Mesendoderm (in vitro differentiated cells): ENCODE data around the gene PNKP.

Experiments used
- DNase-seq: peaks from one replicate; pipeline ENCODE4 v3.0.0; 2013
- H2AK5ac ChIP-seq: 2 replicates; pipeline ENCODE4 v1.6.1; 2013; ENCODE audit warnings: low read length, inconsistent platforms
- H2BK120ac ChIP-seq: 2 replicates; pipeline ENCODE4 v1.6.1; 2013; ENCODE audit warnings: low read depth, mild to moderate bottlenecking, low read length, moderate library complexity, mixed read lengths
- H2BK15ac ChIP-seq: replicated peaks from 2 replicates; pipeline ENCODE4 v1.6.1; 2013; ENCODE audit warnings: low read depth, mild to moderate bottlenecking, moderate library complexity
- H2BK5ac ChIP-seq: 2 replicates; pipeline ENCODE4 v1.6.1; 2013; ENCODE audit warnings: low read length, inconsistent platforms
- H3K18ac ChIP-seq: 2 replicates; pipeline ENCODE4 v1.6.1; 2013; ENCODE audit warnings: mild to moderate bottlenecking, low read length, mixed read lengths
- H3K23ac ChIP-seq: one replicate; pipeline ENCODE4 v1.6.1; 2013; ENCODE audit warnings: low read length
- H3K27ac ChIP-seq: 2 replicates; pipeline ENCODE4 v1.5.1; 2013; ENCODE audit warnings: low read depth, mild to moderate bottlenecking, inconsistent platforms, low read length, moderate library complexity
- H3K27me3 ChIP-seq: 2 replicates; pipeline ENCODE4 v1.6.1; 2013; ENCODE audit warnings: low read length, control low read depth, mild to moderate bottlenecking, inconsistent platforms; ENCODE audit not compliant: insufficient read depth, poor library complexity
- H3K36me3 ChIP-seq: 2 replicates; pipeline ENCODE4 v1.6.1; 2013; ENCODE audit warnings: low read length, inconsistent platforms; ENCODE audit not compliant: control insufficient read depth, insufficient read depth
- H3K4ac ChIP-seq: one replicate; pipeline ENCODE4 v1.6.1; 2013; ENCODE audit warnings: low read depth, mild to moderate bottlenecking, low read length, moderate library complexity
- H3K4me1 ChIP-seq: 2 replicates; pipeline ENCODE4 v1.6.1; 2013; ENCODE audit warnings: low read depth, low read length, inconsistent platforms; ENCODE audit not compliant: control insufficient read depth
- H3K4me2 ChIP-seq: 2 replicates; pipeline ENCODE4 v1.6.1; 2013; ENCODE audit warnings: low read length
- H3K4me3 ChIP-seq: 2 replicates; pipeline ENCODE4 v1.5.1; 2013; ENCODE audit warnings: mild to moderate bottlenecking, low read length
- H3K56ac ChIP-seq: one replicate; pipeline ENCODE4 v1.6.1; 2013; ENCODE audit warnings: low read length
- H3K79me1 ChIP-seq: 2 replicates; pipeline ENCODE4 v1.6.1; 2013; ENCODE audit warnings: low read length, inconsistent platforms
- H3K79me2 ChIP-seq: 2 replicates; pipeline ENCODE4 v1.6.1; 2013; ENCODE audit warnings: mild to moderate bottlenecking, low read length; ENCODE audit not compliant: control insufficient read depth, insufficient read depth
- H3K9ac ChIP-seq: 2 replicates; pipeline ENCODE4 v1.6.1; 2013; ENCODE audit warnings: low read length, inconsistent platforms
- H4K5ac ChIP-seq: one replicate; pipeline ENCODE4 v1.6.1; 2013; ENCODE audit warnings: low read length
- H4K8ac ChIP-seq: one replicate; pipeline ENCODE4 v1.6.1; 2013; ENCODE audit warnings: low read depth, mild to moderate bottlenecking, control low read depth, low read length, moderate library complexity
- WGBS: extraction: QIAGEN DNeasy Blood & Tissue Kit; methylation state at CpG from one replicate; pipeline ENCODE4 v1.1.7; 2013; ENCODE audit warnings: low lambda C conversion rate, missing lambda C conversion rate; ENCODE audit not compliant: insufficient coverage; ENCODE audit errors: extremely low coverage; 5-methylcytosine and 5-hydroxymethylcytosine counted together

The PNKP gene

DNA sequence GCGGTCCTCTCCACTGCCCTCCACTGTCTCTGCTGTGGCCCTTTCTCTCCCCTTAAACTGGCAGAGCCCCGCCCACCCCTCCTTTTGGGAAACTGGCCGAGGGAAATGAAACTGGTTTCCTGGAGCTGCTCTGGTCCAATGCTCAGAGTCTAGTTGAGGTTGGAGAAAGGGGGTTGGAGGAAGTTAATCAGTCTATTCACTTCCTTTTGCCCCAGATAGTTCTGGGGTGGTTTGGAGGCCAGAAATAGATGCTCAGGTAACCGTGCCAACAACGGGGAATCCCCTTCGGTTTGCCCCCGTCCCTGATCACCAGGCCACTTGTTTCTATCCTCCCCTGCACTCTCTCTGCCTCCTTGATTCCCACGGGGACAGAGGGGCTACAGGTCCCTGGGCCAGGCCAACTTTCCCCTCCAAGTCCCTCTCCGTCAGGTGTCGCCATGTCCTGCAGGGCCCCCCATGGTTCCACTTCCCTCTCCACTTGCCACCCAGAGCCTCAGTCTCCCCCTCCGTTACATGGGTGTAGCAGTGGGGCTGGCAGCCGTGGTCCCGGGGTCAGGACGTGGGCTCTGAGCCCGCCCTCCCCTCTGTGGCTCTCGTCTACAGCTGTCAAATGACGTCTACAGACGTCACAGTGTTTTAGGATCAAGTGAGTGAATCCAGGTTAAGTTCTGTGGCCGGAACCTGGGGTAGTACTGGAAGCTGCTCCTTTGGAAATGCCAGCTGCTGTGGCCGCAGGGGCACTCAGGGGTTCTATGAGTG, 29.7 kb upstream of the PNKP start, which contains the start of gene IL4I1:
IL4I1 (minus strand) TSS at position 25 of the 759 bp plus-strand sequence. CDS start 727 bp downstream, outside the sequence.
- H2BK120ac ChIP-seq, result no peak within 1 kb of the TSS
- no peak within 1 kb of the TSS for H4K8ac ChIP-seq
- DNase-seq, result no peak
- no peak within 1 kb of the TSS for H3K4me3 ChIP-seq
- no peaks in the 10 kb centered on the region for H3K79me2 ChIP-seq
- H3K56ac ChIP-seq, result no peak within 1 kb of the TSS
- no CpG with 5 or more reads among the region's 20 CpGs for WGBS
- no peak within 1 kb of the TSS for H3K4me2 ChIP-seq
- no peak within 1 kb of the TSS for H3K18ac ChIP-seq
- H2BK5ac ChIP-seq, result no peak within 1 kb of the TSS
- H3K79me1 ChIP-seq, result no peaks in the 10 kb centered on the region
- no peak within 1 kb of the TSS for H2AK5ac ChIP-seq
- no peak within 1 kb of the TSS for H3K27ac ChIP-seq
- H3K27me3 ChIP-seq, result no peaks in the 10 kb centered on the region
- H2BK15ac ChIP-seq, result no peak within 1 kb of the TSS
- no peak within 1 kb of the TSS for H3K9ac ChIP-seq
- no peak within 1 kb of the TSS for H3K23ac ChIP-seq
- H3K4me1 ChIP-seq, result no peaks in the 10 kb centered on the region
- no peaks in the 10 kb centered on the region for H3K36me3 ChIP-seq
- no peak within 1 kb of the TSS for H3K4ac ChIP-seq
- H4K5ac ChIP-seq, result no peak within 1 kb of the TSS

DNA sequence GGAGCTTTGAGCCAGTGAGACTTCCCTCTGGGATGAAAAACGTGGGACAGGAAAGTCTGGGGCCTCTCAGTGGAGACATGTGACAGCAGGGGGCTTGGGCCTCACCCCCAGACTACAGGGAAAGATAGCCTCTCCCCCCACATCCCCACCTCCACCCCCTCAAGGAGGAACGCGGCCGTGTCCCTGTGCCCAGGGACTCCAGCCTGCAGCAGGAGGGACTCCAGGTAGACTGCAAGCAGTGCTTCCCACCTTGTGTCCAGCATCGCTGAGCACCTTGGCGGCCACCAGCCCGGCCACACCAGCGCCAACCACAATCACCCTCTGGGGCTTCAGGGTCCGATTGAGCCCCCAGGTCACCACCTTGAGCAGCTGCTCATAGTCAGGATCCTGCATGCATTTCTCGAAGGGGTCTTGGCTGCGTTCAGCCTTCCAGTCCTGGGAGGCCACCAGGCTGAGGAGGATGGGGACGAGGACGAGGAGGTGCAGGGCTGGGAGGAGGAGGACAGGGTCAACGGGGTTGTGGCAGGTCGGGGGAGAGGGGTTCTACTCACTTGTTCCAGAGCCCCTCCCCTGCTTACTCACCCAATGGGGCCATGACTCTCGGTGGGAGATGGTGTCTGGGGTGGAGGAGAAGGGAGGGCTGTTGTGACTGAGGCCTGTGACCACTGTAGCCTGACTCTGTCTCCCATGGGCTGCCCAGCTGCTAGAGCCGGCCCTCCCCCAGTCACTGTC, 28.4 kb upstream of the PNKP start:
- Histone ChIP-seq H4K5ac (no peak overlapping the region), H2BK15ac (no peak overlapping the region), H2AK5ac (no peak overlapping the region), H3K18ac (no peak overlapping the region), H3K79me1 (no peaks in the 10 kb centered on the region), H3K4ac (no peak overlapping the region), H3K27me3 (no peaks in the 10 kb centered on the region), H3K23ac (no peak overlapping the region), H2BK120ac (no peak overlapping the region), H3K27ac (no peak overlapping the region), H3K4me1 (no peaks in the 10 kb centered on the region), H3K79me2 (no peaks in the 10 kb centered on the region), H4K8ac (no peak overlapping the region), H2BK5ac (no peak overlapping the region), H3K9ac (no peak overlapping the region), H3K4me3 (no peak overlapping the region), H3K36me3 (no peaks in the 10 kb centered on the region), H3K4me2 (no peak overlapping the region), H3K56ac (no peak overlapping the region)
- no CpG with 5 or more reads among the region's 17 CpGs for WGBS
- no peak for DNase-seq

DNA sequence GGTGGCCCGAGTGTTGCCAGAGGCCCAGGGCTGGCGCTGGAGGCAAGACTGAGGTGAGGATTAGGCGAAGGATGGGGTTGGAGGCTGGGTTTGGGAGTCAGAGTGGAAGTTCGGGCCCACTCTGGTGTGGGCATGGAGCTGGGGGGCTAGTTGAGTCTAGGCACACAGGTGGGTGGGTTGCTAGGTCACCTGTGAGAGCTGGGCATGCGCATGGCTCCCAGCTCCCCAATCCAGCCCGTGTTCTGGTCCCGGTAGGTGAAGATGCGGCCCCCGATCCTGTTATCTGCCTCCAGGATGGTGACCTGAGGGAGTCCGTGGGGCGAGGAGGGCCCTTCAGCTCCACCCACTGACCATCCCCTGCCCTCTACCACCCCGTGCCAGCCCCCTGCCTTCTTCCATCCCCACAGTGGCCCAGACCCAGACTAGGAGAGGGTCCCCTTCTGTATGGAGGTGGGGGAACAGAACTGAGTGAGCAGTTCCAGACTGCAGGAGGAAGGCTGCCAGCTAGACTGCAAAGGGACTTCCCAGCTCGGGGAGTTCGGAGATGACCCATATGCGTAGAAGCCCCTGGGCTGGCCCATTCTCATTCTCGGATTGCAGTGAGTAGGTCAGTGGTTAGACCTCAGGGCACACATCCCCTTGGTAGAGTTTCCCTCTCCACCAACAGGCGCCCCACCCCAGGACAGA, 27.6 kb upstream of the PNKP start:
- Histone ChIP-seq H3K56ac (no peak overlapping the region), H2BK5ac (no peak overlapping the region), H3K9ac (no peak overlapping the region), H4K5ac (no peak overlapping the region), H2BK120ac (no peak overlapping the region), H3K79me1 (no peaks in the 10 kb centered on the region), H4K8ac (no peak overlapping the region), H3K23ac (no peak overlapping the region), H3K4me2 (no peak overlapping the region), H3K36me3 (no peaks in the 10 kb centered on the region), H3K4me3 (no peak overlapping the region), H3K27me3 (no peaks in the 10 kb centered on the region), H3K4me1 (no peaks in the 10 kb centered on the region), H3K4ac (no peak overlapping the region), H3K27ac (no peak overlapping the region), H2BK15ac (no peak overlapping the region), H3K18ac (no peak overlapping the region), H2AK5ac (no peak overlapping the region), H3K79me2 (no peaks in the 10 kb centered on the region)
- WGBS, result no CpG with 5 or more reads among the region's 17 CpGs
- no peak for DNase-seq

DNA sequence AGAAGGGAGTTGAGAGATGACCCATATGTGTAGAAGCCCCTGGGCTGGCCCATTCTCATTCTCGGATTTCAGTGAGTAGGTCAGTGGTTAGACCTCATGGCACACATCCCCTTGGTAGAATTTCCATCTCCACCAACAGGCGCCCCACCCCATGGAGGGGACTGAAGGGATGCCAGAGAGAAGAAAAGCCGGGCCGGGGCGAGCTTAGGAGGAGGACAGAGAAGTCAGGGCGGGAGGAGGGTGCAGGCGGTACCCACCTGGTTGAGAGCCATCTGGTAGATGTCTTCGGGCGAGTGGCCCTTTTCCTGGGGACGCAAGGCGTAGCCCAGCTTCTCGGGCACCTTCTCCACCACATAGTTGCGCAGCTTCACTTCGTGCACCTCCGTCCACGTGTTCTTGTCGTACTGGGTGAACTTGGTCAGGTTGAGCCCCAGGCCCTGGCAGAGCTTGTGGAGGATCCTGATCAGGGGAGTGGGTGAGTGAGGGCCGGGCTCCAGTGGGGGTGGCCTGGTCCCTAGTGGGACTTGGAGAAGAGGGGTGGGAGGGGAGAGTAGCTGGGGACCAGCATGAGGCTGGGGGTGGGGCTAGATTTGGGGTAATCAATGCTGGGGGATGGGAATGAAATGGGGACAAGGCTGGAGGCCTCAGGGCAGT, 26.8 kb upstream of the PNKP start:
- Histone ChIP-seq H3K4me2 (no peak overlapping the region), H3K36me3 (no peaks in the 10 kb centered on the region), H3K79me1 (no peaks in the 10 kb centered on the region), H3K23ac (no peak overlapping the region), H2BK5ac (no peak overlapping the region), H2AK5ac (no peak overlapping the region), H3K27ac (no peak overlapping the region), H2BK15ac (no peak overlapping the region), H3K56ac (no peak overlapping the region), H3K9ac (no peak overlapping the region), H3K27me3 (no peaks in the 10 kb centered on the region), H3K79me2 (no peaks in the 10 kb centered on the region), H3K4ac (no peak overlapping the region), H3K18ac (no peak overlapping the region), H4K8ac (no peak overlapping the region), H3K4me1 (no peaks in the 10 kb centered on the region), H3K4me3 (no peak overlapping the region), H4K5ac (no peak overlapping the region), H2BK120ac (no peak overlapping the region)
- no peak for DNase-seq
- WGBS, result no CpG with 5 or more reads among the region's 18 CpGs

DNA sequence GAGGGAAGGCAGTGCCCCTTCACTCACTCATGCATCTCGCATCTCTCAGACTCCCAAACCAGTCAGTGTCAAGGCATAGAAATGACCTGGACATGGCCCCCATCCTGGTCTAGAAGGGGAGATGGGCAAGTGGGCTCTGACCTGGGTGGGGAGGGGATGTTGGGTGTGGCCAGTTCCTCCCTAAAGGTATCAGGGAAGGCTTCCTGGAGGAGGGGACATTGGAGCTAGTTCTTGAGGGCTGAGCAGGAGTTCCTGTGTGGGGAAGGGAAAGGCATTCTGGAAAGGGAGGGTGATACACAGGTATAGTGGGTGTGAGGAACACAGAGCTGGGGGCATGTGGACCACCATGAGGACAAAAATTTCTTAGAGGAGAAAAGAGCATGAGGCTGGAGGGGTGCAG, 25.3 kb upstream of the PNKP start:
- Histone ChIP-seq H2BK120ac (no peak overlapping the region), H3K4ac (no peak overlapping the region), H4K5ac (no peak overlapping the region), H3K23ac (no peak overlapping the region), H4K8ac (no peak overlapping the region), H3K9ac (no peak overlapping the region), H3K56ac (no peak overlapping the region), H2BK15ac (no peak overlapping the region), H3K79me1 (no peaks in the 10 kb centered on the region), H3K79me2 (no peaks in the 10 kb centered on the region), H3K18ac (no peak overlapping the region), H2AK5ac (no peak overlapping the region), H3K36me3 (no peaks in the 10 kb centered on the region), H3K27me3 (no peaks in the 10 kb centered on the region), H2BK5ac (no peak overlapping the region), H3K27ac (no peak overlapping the region), H3K4me1 (no peaks in the 10 kb centered on the region), H3K4me2 (no peak overlapping the region), H3K4me3 (no peak overlapping the region)
- WGBS, result no CpG with 5 or more reads among the region's 1 CpG
- no peak for DNase-seq
